Superior temporal gyrus (tissue), 1 donor: ENCODE data around the gene DLX6.

Experiments used
- DNase-seq: peaks from one replicate; pipeline ENCODE4 v3.0.0-alpha.2; 2016; ENCODE audit errors: extremely low spot score

Gene DLX6

DNA sequence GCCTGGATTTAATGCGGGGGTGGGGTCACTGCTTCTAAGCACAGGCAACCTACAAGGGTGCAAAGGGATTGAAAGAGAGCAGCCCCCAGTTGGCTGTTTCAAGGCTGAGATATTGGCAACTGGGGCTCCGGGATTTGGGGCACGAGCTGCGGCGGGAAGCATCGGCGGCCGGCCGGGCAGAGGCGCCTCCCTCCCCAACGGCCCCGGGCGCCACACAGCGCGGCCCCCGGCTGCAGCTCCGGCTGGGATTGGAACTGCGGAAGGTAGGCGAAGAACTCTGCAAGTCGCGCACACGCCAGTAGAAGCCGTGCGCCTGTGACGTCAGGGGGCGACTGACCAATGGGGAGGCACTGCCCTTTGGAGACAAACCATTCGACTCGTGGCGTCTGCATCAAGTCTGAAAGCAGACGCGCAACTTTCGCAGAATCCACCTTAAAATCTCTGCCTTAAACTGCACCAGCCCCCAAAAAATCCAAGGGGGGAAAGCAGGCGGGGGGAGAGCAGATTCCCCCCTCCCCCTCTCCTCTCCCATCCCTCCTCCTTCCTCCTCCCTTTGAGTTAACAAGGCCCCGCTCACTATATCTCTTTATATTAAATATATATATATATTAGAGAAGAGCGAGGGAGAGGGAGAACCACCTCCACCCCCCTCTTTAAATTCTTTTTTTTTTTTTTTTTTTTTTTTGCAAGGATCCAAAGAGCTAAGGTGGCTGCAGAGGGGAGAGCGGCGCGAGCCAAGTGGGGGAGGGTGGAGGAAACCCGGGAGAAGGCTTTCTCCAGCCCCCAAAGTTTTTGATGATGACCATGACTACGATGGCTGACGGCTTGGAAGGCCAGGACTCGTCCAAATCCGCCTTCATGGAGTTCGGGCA, at the start of gene DLX6:
DLX6 (plus strand) TSS at position 371 of the 872 bp plus-strand sequence; CDS start at position 796, 425 bp downstream.
- no peak for DNase-seq

DNA sequence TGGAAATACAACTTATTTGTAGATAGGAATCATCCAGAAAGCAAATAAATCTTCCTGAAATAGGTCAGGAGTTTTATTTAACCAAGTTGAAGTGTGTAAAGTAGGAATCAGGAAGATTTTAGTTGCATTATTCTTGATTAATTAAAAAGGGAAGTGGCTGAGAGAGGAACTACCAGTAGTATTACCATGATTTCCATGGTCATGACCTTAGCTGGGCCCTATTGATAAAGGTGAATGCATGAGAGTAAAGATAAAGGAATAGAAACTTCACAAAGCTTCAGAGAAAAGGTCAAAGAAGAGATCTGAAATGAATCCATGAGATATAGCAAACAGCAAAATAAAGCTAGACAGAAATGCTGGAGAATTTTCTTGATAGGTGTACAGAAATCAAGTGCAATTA, 46.2 kb upstream of the DLX6 start:
- DNase-seq, result no peak

DNA sequence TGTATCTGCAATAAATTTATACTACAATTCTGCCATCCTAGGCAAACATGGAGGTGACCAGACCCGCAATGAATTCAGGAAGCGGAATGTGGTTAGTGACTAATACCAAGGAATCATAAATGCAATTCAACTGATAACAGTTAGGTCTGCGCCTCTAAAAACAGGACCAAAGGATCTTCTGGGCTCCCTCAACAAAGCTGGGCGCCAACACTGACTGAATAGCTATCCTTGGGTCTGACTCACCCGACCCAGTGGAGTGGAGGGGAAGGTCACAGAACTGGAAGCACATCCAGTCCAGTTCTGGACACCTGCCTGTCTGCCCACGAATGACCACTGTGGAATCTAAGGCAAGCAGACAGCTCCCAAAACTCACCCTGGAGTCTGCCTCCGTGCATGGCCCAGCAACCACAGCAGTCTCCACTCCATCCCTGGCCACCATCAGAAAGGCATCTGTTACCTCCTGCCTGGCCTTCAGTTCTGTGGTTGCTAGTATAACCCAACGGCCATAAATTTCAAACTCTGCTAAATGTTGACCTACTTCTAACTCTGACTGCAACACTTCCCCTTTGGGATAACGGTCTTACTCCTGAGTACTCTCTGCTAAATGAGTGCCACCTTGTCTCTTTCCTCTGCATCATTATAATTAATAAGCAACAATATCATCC, 43.0 kb upstream of the DLX6 start:
- DNase-seq, result no peak

DNA sequence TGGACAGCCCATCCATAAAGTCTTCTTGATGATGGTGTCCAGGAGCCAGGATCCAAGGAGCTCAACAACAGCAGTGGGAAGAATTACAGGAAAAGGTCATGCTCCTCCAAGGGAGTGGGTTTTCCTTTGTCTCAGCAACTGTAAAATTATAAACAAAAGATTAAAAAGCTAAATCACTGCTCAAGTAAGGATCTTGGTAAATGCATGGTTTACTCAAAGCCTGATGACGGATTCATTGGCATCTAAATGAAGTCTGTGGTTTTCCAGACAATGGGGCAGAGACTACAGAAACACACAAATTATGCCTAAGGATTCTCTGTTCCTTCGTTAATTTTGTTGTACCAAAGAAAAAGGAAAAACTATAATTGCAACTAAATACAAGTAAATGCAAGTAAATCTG, 36.4 kb upstream of the DLX6 start:
- DNase-seq, result no peak

DNA sequence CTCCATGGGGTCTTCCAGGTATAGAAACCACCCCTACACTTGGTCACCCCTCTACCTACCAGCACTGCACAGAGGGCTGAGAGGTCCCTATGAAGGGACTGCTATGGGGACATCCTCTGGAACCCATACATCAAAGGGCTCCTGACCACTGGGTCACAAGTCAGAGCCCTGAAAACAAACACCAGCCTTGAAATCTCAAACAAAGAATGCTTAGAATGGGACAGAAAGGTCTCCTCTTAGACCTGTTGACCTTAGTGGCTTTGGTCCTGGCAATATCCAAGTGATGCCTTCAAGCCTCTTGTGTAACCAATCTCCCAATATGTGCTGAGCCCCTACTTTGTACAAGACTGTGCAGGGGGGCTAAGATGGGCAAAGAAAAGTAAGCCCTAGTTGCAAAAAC, 34.6 kb upstream of the DLX6 start:
- DNase-seq, result no peak

DNA sequence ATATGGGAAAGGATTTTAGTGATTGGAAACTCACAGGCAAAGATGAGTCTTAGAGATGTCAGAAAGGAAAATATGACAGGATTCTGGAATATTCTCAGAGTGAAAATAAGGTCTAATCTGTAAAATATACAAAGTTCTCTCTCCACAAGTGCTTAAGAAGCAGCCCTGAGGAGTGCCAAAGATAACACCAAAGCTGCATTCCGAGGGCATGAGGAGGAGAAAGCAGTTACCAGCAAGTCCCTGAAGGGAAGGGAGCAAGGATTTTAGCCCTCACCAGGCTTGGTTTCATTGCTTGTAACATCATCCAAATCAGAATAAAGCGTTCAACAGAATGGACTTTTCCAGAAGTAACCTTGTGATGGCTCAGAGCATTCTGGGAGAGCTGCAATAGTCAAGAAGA, 31.4 kb upstream of the DLX6 start:
- no peak for DNase-seq

DNA sequence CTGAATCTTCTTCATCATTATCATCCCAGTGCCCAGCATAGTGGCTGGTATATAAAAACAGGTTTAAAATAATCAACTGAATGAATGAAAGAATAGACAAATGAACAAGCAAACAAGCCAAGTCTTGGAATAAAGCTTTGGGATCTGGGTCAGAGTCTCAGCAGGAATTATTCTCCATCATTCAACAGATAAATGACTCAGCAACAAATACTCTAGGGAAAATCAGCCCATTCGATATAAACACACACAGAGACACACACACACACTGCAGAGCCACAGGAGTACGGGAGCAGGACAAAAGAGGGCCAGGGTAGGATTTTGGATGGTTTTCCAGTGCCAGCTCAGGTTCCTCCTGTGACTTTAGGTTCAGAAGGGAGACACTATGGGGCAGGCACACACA, 29.2 kb upstream of the DLX6 start:
- DNase-seq, result no peak

DNA sequence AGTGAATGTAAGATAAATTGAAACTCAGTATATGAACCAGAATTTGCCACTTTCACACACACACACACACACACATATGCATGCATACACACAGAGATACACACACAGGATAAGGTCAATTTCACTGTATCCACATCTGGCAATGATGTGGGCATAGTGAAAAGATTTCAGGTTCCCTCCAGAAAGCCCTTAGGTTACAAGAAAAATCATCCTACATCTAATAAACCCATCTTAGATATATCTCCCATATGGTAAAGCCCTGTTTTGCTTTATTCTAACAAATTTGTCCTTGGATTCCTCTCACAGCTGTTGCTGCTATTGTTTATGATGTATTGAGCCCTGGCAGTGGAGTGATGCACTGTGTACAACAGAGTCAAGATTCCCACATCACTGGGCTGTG, 27.9 kb upstream of the DLX6 start:
- DNase-seq, result no peak

DNA sequence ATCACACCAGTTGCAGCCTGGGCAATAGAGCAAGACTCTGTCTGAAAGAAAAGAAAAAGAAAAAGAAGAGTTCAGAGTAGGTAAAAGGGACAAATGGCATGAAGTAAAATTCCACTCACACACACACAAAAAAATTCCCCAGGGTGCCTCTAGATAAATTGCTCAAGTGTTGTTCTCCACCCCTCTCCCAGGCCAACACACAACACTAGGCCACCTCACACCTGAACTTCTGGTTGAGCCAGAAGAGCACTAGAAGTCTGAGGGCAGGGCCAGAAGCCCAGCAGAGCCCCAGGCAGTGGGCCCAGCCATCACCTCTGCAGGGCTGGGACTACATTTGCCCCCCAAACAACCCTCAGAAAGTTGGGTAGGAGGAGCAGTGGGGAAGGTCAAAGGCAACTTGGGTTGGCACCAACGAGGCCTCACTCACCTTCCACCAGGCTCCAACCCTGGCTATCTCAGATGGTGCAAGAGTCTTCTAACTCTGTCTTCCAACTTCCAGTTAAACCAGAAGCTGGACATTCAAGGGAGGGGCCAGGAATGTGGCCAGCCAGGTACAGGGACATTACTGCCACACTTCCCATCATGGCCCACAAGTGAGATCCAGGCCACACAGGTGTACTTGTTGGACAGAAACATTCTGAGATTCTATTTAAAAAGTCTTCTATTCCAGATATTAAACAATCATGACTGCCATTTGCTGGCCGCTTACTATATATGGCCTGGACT, 25.6 kb upstream of the DLX6 start:
- no peak for DNase-seq

DNA sequence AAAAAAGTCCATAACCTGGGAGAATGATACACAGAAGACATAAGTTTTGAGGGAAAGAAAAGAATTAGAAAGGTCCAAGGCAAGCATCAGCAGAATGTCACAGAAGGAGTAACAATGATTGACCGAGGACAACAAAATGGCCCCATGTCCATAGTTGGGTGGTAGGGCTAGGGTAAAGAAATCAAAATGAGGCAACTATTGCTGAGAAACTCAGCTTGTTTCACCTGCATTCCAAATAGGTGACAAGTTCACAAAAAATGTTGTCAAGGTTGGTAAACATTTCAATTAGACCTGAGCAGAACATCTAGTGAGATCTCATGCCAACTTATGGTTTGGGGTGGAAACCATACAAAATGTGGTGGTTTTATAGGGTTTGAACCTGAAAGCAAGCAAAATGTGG, 22.8 kb upstream of the DLX6 start:
- DNase-seq, result no peak

DNA sequence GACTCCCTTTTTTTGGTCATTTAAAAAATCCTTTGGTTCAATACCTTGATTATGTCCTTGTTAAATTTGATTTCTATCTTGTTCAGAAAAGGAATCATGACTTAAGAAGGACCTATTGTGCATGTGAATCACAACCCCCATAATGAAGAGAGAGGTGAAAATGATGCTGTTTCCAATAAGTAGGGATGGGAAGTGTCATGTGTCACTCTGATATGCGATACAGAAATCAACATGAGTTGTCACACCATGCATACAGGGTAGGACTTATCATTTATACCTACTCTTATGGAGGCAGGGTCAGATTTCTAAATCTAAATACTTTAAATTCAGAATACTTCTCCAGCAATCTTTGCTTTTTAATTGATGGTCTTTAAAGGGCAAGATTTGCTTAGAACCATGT, 19.4 kb upstream of the DLX6 start:
- no peak for DNase-seq

DNA sequence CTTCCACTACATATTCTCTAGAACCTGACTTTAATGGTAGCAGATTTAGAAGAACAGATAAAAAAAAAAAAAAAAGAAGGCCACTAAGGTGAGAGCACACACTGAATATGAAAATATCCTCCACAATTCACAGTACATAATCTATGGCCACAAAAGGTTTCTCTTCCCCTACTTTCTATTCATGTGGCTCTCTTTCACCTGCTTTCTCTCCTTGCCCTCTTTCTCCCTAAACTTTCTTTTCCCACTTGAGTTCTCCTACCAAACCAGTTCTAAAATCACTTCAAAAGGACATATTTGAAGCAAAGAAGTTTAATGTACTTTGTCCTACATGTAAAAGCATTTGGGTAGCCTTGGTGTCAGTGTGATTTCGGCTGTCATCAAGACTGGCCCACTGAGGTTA, 18.5 kb upstream of the DLX6 start:
- DNase-seq, result no peak

DNA sequence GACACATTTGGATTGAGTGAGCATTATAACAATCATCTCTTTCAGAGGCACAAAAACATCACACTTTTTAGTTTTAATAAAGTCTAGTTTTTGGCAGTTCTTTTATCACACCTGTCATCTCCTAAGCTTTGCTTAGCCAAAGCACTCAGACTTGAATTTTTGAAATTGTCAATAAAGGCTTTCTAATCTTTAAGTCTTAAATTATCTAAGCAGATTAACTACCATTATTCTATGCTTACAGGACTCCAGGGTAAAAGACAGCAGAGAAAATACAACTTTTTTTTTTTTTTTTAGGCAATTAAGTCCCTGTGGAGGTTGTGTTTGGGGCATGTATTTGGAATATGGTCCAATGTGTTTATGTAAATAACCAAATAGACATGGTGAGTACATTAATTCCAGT, 17.6 kb upstream of the DLX6 start:
- no peak for DNase-seq

DNA sequence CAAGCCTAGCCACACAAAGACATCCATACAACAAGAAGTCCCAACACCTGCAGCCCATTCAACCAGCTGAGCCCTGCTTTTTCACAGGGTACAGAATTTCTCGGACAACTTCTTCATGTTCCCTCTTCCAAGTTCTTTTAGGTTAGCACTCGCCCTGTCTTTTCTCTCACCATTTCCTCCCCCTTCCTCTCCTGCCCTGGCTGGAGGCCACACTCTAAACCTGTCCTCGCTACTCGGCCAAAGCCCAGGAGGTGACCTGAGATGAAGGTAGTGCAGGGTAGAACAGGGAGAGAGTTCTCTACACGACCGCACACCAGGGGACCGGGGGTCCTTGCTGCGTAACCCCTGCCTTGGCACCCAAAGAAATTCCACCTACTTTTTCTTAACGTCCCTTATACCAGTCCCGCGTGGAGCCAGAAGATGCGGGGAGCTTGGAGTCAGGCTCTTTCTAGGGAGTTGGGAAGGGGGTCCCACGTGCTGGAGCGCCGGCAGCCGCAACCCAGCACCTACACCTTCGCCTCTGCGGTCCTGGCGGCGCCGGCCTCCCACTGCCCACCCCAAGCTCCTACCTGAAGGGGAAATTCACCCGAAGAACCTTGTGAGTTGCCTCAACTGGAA, 16.0 kb upstream of the DLX6 start:
- no peak for DNase-seq

DNA sequence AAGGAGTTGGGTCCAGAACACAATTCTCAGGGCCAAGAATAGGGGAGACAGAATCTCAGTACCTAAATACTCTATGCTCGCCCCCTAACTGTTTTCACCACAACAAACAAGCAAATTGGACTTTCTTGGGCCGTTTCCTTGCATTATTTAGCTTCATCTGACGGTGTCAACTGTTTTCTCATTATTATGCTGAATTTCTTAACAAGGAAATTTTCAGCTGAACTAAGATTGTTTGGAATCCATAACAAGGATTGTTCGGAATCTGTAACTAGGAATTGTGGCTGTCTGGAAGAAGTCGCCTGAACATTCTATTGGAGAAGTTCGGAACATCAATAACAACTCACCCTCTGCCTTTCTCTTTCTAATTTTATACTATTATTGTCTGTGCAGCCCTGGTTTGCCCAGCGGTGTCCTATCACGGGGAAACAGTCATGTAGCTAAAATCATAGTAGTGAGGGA, 15.5 kb upstream of the DLX6 start:
- DNase-seq, result no peak

DNA sequence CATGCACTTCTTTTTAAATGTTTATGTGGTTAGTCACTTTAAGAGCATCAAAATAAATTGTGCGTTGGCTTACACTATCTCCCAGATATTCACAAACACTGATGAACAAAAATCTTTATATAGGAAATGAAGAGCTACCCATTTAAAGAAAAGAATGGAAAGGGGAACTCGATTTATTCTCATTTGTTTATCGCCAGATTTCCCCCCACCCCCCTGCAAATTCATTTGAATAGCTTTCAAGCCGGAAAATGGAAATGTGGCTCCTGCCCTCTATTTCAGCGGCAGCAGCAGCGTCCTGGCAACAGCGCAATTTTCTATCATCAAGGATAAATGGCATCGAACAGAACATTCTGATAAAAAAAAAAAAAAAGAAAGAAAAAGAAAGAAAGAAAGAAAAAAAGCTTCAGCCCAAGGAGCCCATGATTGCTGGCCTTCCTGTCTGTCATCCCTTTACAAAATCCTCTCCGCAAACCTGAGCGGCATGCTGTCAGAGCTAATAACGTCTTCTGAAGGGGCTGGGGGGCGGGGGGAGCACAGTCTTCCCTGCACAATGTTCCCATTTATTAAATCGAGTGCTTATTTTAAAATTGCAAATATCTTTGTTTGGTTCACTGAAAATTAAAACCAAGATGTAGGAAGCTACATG, 13.7 kb upstream of the DLX6 start:
- DNase-seq, result no peak

DNA sequence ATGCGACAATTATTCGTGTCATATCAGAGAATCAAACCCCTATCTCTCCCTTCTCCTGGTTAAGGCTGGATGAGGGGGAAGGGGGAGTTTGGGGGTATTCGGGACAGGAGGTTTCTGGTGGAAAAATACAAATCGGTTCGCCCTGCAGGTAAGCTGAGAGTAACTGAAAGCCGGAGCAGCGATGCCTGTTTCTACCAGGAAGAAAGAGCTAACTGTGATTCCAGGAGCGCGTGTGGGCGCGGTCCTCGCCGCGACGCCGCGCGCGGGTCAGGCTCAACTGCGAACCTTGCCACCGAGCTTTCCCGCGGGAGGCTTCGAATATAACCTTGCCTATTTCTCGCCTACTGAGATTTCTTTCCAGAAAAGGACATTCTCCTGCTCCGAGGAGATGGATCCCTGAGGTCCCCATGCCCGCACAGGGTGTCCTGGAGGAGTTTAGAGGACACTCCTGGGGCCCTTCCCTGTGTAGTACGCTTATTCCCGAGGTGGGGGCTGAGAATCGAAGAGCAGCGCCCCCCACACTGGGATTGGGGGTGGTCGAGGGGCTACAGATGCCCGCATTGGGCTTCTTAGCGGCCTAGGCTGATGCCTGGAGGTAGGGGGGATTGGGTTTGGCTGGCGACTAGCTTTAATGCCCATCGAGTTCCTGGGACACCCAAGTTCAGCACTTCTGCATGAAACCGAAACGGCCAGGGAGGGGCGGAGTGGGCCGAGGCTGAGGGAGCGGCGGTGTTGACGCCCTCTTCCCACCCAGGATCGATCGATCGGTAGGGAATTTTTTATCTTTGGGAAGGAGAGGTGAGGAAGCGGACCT, 13.0 kb upstream of the DLX6 start:
- no peak for DNase-seq

DNA sequence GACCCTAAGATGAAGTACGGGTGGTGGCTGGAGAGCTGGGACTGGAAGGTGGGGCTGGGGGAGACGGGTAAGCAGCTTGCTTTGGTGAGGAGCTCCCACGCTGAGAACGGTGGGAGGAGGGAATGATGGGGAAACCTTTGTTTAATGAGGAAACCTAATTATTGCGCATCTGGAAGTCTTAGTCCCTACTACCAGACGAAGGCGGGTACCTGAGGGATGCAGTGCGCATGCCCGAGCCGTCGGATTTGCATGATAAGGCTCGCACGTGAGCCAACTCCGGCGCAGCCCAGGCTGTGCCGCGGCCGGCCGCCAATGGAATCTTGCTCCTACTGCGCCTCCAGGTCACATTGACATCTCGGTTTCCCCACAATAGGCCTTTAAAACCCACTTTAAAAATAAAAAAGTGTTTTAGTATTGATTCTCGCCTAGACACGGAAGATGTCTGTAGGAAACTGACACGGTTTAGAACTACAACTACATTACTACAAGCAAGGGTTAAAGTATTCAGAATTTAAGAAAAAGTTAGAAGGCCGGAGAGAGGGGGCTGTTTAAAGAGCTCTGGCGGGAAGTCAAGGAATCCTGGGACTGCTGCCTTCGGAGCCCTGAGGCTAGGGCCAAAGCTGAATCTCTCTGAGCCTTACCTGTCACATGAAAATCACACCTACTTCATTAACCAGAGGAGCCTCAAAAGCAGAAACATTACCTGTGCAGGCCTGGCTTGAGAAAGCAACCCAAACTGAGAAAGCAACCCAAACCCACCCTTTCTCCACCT, 12.1 kb upstream of the DLX6 start:
- DNase-seq, result no peak

DNA sequence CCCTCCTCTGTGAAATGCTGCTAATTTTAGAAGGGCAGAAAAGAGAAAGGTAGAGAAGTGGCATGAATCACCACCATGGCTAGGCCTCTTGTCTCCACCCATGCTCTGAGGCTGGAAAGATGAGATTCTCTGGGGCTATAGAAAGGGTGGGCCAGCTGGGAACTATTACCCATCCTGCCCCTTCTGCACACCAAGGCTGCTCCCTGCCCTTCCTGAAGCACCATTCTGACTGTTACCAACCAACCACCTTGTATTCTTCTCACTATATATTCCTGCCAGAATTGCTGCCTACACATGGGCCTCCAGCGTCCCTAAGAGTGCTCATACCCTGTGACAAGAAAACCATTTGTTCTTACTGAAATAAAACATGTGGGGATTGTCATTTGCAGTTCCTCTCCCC, 11.4 kb upstream of the DLX6 start:
- no peak for DNase-seq
